KMS-11 (cell line): ENCODE data around the gene ZNF496.

Experiments
- H2AFZ ChIP-seq: fragments of 200-600 bp; sonication (generic); 2 replicates; pipeline ENCODE4 v1.6.1; 2016; ENCODE audit warnings: antibody characterized with exemption, mixed run types, low read depth
- H3K27ac ChIP-seq: fragments of 200-600 bp; sonication (generic); 2 replicates; pipeline ENCODE4 v1.6.1; 2016; ENCODE audit warnings: mild to moderate bottlenecking, mixed run types
- H3K27me3 ChIP-seq: fragments of 200-600 bp; sonication (generic); 2 replicates; pipeline ENCODE4 v1.6.1; 2017; ENCODE audit warnings: mild to moderate bottlenecking, low read depth, mixed run types, moderate library complexity; ENCODE audit not compliant: insufficient read depth
- H3K36me3 ChIP-seq: fragments of 200-600 bp; sonication (generic); 2 replicates; pipeline ENCODE4 v1.6.1; 2017; ENCODE audit warnings: mild to moderate bottlenecking, mixed run types; ENCODE audit not compliant: insufficient read depth
- H3K4me1 ChIP-seq: fragments of 200-600 bp; sonication (generic); 2 replicates; pipeline ENCODE4 v1.6.1; 2016; ENCODE audit warnings: mild to moderate bottlenecking, low read depth, mixed run types; ENCODE audit not compliant: poor library complexity, severe bottlenecking
- H3K4me2 ChIP-seq: fragments of 200-600 bp; sonication (generic); 2 replicates; pipeline ENCODE4 v1.7.0; 2016; ENCODE audit warnings: mild to moderate bottlenecking, mixed run types
- H3K4me3 ChIP-seq: fragments of 200-600 bp; sonication (generic); IDR thresholded peaks from 2 replicates; pipeline ENCODE4 v1.6.1; 2017; ENCODE audit warnings: low read depth, low read length, mixed read lengths; ENCODE audit not compliant: insufficient read depth
- H3K79me2 ChIP-seq: fragments of 200-600 bp; sonication (generic); 2 replicates; pipeline ENCODE4 v1.6.1; 2016; ENCODE audit warnings: low read depth, mixed run types; ENCODE audit not compliant: insufficient read depth
- H3K9ac ChIP-seq: fragments of 200-600 bp; sonication (generic); 2 replicates; pipeline ENCODE4 v1.6.1; 2016; ENCODE audit warnings: mild to moderate bottlenecking, mixed run types
- H4K20me1 ChIP-seq: fragments of 200-600 bp; sonication (generic); 2 replicates; pipeline ENCODE4 v1.6.1; 2016; ENCODE audit warnings: mild to moderate bottlenecking, mixed run types; ENCODE audit not compliant: insufficient read depth
- CTCF ChIP-seq: fragments of 200-600 bp; sonication (generic); conservative IDR thresholded peaks from 2 replicates; pipeline ENCODE4 v1.6.1; 2017; ENCODE audit warnings: low read depth, mild to moderate bottlenecking, antibody characterized with exemption, low read length, moderate library complexity, mixed read lengths

Gene ZNF496

GRCh38 chr1:247274605-247275256 lies 56.9 kb downstream of the ZNF496 start:
- no peak overlapping the region for H2AFZ ChIP-seq
- no peaks in the 10 kb centered on the region for H3K27me3 ChIP-seq
- H3K4me2 ChIP-seq, result no peak overlapping the region
- TF ChIP-seq CTCF, result no peak
- no peak overlapping the region for H3K4me3 ChIP-seq
- H4K20me1 ChIP-seq, result no peaks in the 10 kb centered on the region
- no peaks in the 10 kb centered on the region for H3K79me2 ChIP-seq
- H3K4me1 ChIP-seq, result no peaks in the 10 kb centered on the region
- no peaks in the 10 kb centered on the region for H3K36me3 ChIP-seq
- no peak overlapping the region for H3K27ac ChIP-seq
- H3K9ac ChIP-seq, result no peak overlapping the region

GRCh38 chr1:247273013-247273412 lies 58.7 kb downstream of the ZNF496 start:
- Histone ChIP-seq H4K20me1 (no peaks in the 10 kb centered on the region), H3K4me2 (no peak overlapping the region), H3K4me3 (no peak overlapping the region), H3K4me1 (no peaks in the 10 kb centered on the region), H3K27me3 (no peaks in the 10 kb centered on the region), H3K36me3 (no peaks in the 10 kb centered on the region), H2AFZ (no peak overlapping the region), H3K9ac (no peak overlapping the region), H3K79me2 (no peaks in the 10 kb centered on the region), H3K27ac (no peak overlapping the region)
- TF ChIP-seq CTCF, result no peak

GRCh38 chr1:247270003-247270402 lies 61.7 kb downstream of the ZNF496 start:
- Histone ChIP-seq H3K4me3 (no peak overlapping the region), H3K4me1 (no peaks in the 10 kb centered on the region), H3K27ac (no peak overlapping the region), H3K27me3 (no peaks in the 10 kb centered on the region), H3K79me2 (no peaks in the 10 kb centered on the region), H3K9ac (no peak overlapping the region), H4K20me1 (no peaks in the 10 kb centered on the region), H2AFZ (no peak overlapping the region), H3K36me3 (no peaks in the 10 kb centered on the region), H3K4me2 (no peak overlapping the region)
- TF ChIP-seq CTCF, result no peak

- Histone ChIP-seq H3K9ac (no peak overlapping the region), H3K79me2 (no peaks in the 10 kb centered on the region), H3K27ac (no peak overlapping the region), H2AFZ (no peak overlapping the region), H3K36me3 (no peaks in the 10 kb centered on the region), H3K4me3 (no peak overlapping the region), H3K4me2 (no peak overlapping the region), H4K20me1 (no peaks in the 10 kb centered on the region), H3K4me1 (no peaks in the 10 kb centered on the region), H3K27me3 (no peaks in the 10 kb centered on the region)
- no peak for TF ChIP-seq CTCF
Observed at GRCh38 chr1:247269133-247269532, 62.5 kb downstream of the ZNF496 start.
